ENCODE data around the gene PRSS16.
"Not testable (repeated sequence)": the region's sequence is repeated elsewhere in the genome, so short reads cannot be mapped to it uniquely, and the experiment has no call there.

PRSS16 gene

GRCh38 chr6:27247133-27247836 is at the start of gene PRSS16:
PRSS16 (plus strand) TSS chr6:27247701; CDS start chr6:27247738, 37 bp downstream.
- FAIRE-seq (no peak), DNase-seq (ENCODE audit: insufficient read length, low spot score) (no peak)
- no peak for TF ChIP-seq POLR2A (IDR thresholded peaks at IDR 0.05; ENCODE audit: low read depth, low read length)

DNA sequence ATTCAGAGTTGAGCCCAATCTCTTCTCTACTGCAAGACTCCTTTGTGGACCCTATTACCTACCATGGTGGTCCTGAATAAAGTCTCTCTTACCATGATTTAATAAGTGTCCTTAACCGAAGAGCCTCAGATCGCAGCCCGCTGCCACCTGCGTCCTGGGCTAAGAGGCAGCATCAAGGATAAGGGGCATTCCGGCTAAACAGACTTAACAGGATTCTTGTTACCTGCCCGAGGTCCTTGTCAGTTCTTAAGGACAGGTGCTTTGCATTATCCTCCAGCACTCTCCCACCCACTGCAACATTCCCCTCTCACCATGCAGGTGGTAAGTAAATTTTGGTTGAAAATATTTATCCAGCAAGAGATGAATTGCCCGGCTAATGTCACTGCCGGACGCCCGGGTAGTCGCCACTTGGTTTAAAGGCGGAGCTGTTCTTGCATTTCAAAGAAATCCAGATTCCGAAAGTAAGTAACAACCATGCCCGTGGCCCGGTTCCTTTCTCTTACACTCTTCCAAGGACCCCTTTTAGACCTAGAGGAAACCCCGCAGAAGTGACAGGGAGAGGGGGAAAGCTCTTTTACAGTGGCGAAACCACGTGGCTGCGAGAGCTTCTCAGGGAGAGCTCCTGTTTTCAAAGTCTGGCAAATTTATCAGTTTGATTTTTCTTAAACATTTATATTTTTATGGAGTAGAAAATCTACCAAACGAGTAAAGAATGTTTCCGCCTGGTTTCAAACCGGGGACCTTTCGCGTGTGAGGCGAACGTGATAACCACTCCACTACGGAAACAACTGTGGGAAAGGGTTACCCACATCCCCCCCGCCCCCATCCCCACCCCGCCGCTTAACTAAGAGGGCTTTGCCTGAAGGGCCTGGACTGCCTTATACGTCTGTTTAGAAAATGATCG is 41.9 kb upstream of the PRSS16 start:
- FAIRE-seq: no peak
- TF ChIP-seq POLR2A (IDR thresholded peaks at IDR 0.05; ENCODE audit: low read depth, low read length): no peak
- DNase-seq (ENCODE audit: insufficient read length, low spot score): no peak

DNA sequence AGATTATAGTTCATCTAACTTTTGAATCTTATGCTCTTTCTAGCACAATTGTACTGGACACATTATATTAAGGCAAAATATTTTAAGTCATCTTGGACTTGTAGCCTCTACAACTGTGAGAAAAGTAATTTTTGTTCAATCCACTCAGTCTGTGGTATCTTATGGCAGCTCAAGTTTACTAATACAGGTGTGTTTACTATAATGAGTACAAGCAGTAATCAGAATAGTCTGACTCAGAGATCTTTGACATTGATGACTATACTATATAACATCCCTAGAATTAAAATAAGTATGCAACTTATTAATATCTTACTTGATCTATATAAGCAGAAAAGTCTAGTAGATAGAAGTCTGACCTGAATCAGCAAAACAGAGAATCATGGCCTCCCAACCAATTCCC is 40.7 kb upstream of the PRSS16 start:
- FAIRE-seq (no peak), DNase-seq (ENCODE audit: insufficient read length, low spot score) (no peak)
- TF ChIP-seq POLR2A (IDR thresholded peaks at IDR 0.05; ENCODE audit: low read depth, low read length): no peak

DNA sequence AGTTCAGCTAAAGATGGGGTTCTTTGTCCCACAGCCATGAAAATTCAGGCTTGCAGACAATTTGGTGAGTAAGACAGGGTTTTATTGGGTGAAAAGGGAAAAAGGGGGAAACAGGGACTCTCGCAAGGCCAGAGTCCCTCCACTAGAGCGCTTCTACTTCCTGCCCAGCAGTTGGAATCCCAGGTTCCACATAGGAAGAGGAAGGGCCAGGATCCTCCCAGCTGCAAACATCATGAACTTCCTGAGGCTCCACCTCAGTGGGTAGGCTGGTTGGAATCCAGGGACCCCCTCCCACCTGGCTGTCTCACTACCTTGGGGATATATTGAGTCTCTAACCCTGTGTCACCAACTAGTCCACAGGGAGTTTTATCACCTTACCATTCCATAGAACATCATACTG is 39.5 kb upstream of the PRSS16 start:
- TF ChIP-seq POLR2A (IDR thresholded peaks at IDR 0.05; ENCODE audit: low read depth, low read length): no peak
- FAIRE-seq (no peak), DNase-seq (ENCODE audit: insufficient read length, low spot score) (no peak)

- FAIRE-seq: no peak
- no peak for TF ChIP-seq POLR2A (IDR thresholded peaks at IDR 0.05; ENCODE audit: low read depth, low read length)
- no peak for DNase-seq (ENCODE audit: insufficient read length, low spot score)
These were observed 38.3 kb upstream of the PRSS16 start for GRCh38 chr6:27209196-27209595.

- no peak for FAIRE-seq
- no peak for DNase-seq (ENCODE audit: insufficient read length, low spot score)
- TF ChIP-seq POLR2A (IDR thresholded peaks at IDR 0.05; ENCODE audit: low read depth, low read length): no peak
These were observed 37.7 kb upstream of the PRSS16 start for GRCh38 chr6:27209659-27210269.

- not testable (repeated sequence) for DNase-seq (ENCODE audit: insufficient read length, low spot score); FAIRE-seq
These were observed 34.4 kb upstream of the PRSS16 start for GRCh38 chr6:27213091-27213517.

DNA sequence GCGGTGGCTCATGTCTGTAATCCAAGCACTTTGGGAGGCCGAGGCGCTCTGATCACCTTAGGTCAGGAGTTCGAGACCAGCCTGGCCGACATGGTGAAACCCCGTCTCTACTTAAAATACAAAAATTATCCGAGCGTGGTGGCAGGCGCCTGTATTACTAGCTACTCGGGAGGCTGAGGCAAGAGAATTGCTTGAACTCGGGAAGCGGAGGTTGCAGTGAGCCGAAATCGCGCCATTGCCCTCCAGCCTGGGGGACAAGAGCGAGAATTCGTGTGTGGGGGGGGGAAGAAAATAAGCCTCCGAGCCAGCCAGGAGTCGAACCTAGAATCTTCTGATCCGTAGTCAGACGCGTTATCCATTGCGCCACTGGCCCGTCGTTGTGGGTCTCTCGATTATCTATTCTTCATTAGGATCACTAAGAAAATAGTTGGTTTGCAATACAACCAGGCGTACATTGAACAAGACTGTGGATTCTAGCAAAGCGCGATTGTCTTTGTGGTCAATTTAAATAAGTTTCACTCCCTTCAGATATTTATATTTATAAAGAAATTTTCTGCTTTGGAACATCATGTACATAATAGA is 33.9 kb upstream of the PRSS16 start:
- TF ChIP-seq POLR2A (IDR thresholded peaks at IDR 0.05; ENCODE audit: low read depth, low read length): no peak
- no peak for FAIRE-seq
- no peak for DNase-seq (ENCODE audit: insufficient read length, low spot score)

DNA sequence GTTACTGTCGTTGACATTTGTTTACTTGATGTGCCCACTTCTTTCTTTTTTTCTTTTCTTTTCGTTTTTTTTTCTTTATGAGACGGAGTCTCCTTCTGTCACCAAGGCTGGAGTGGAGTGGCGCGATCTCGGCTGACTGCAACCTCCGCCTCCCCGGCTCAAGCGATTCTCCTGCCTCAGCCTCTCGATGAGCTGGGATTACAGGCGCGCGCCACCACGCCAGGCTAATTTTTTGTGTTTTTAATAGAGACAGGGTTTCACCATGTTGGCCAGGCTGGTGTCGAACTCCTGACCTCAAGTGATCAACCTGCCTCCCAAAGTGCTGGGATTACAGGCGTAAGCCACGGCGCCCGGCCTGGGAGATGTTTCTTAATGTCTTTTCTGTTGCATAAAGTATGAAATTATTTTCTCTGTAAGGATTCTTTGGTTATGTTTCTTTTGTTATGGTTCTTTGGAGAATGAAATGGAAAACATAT is 33.3 kb upstream of the PRSS16 start:
- FAIRE-seq (no peak), DNase-seq (ENCODE audit: insufficient read length, low spot score) (no peak)
- TF ChIP-seq POLR2A (IDR thresholded peaks at IDR 0.05; ENCODE audit: low read depth, low read length): no peak

DNA sequence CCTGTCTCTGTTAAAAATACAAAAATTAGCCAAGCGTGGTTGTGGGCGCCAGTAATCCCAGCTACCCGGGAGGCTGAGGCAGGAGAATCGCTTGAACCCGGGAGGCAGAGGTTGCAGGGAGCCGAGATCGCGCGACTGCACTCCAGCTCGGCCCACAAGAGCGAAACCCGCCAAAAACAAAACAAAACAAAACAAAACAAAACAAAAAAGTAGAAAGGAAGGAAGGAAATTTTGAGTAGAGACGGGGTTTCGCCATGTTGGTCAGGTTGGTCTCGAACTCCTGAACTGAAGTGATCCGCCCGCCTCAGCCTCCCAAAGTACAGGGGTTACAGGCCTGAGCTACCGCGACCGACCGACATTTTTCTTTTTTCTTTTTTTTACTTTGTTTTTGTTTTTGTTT is 30.6 kb upstream of the PRSS16 start:
- no peak for TF ChIP-seq POLR2A (IDR thresholded peaks at IDR 0.05; ENCODE audit: low read depth, low read length)
- DNase-seq (ENCODE audit: insufficient read length, low spot score) (no peak), FAIRE-seq (no peak)

GRCh38 chr6:27222971-27223370 is 24.5 kb upstream of the PRSS16 start:
- not testable (repeated sequence) for DNase-seq (ENCODE audit: insufficient read length, low spot score); FAIRE-seq

DNA sequence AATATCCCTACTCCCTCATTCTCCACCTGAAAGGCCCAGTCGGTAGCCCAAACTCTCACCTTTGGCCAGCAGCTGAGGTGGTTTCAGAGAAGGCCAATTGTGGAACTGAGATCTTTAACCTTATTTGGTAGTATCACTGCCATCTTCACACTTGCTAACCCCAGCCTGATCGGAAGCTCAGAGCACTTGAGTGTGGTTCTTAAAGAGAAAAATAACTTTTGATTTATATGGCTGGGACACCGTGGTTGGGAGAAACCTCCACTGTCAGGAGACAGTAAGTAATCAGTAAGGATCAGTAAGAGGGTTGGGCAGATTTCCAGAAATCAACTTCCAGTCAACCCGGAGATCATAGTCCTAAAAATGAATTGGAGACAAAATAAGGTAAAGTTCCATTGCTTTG is 22.8 kb upstream of the PRSS16 start:
- TF ChIP-seq POLR2A (IDR thresholded peaks at IDR 0.05; ENCODE audit: low read depth, low read length): no peak
- DNase-seq (ENCODE audit: insufficient read length, low spot score) (no peak), FAIRE-seq (no peak)

GRCh38 chr6:27228963-27229477 is 18.5 kb upstream of the PRSS16 start:
- FAIRE-seq: no peak
- no peak for DNase-seq (ENCODE audit: insufficient read length, low spot score)
- TF ChIP-seq POLR2A (IDR thresholded peaks at IDR 0.05; ENCODE audit: low read depth, low read length): no peak

DNA sequence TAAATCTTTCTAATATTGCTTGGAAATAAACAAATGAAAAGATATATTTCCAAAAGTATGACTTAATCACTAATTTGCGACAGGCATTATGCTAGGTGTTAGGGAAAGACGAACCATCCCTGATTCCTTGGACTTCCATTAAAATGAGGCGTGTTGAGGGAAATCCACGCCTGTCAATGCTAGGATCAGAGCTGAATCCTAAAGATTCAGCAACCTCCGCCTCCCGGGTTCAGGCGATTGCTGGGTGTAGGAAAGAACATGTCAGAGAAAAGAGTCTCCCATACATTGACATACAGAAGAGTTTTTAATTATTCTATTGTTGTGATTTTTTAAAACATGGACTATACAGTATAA is 16.8 kb upstream of the PRSS16 start:
- FAIRE-seq: no peak
- no peak for DNase-seq (ENCODE audit: insufficient read length, low spot score)
- TF ChIP-seq POLR2A (IDR thresholded peaks at IDR 0.05; ENCODE audit: low read depth, low read length): no peak
